SK-N-SH (cell line): Measurements from ENCODE around the gene RPS6KA2. TPM values are rescaled to one million over a fixed set of nuclear protein-coding genes. Genes with fewer than 3 reads are reported as not detected.

Source experiments
- CTCF ChIA-PET: fragments of 300-600, 350-600 bp; formaldehyde crosslinking; extraction: SDS; loops from one replicate; lab custom pipeline; 2021; lab: Yijun Ruan, JAX
- POLR2A ChIA-PET: fragments of 350-600 bp; sonication (Branson Sonifier 250); formaldehyde crosslinking; extraction: SDS; loops from one replicate; lab custom pipeline; 2020; ENCODE audit warnings: antibody characterized with exemption, inconsistent platforms; lab: Yijun Ruan, JAX
- DNase-seq: peaks from one replicate; pipeline ENCODE4 v3.0.0; 2012
- H2AFZ ChIP-seq: fragments of 200-600 bp; sonication (generic); 2 replicates; pipeline ENCODE4 v1.8.1; 2016; ENCODE audit warnings: antibody characterized with exemption, mild to moderate bottlenecking, low read depth
- H3F3A ChIP-seq: fragments of 200-600 bp; sonication (generic); replicated peaks from 2 replicates; pipeline ENCODE3; 2016; ENCODE audit warnings: antibody characterized with exemption, mild to moderate bottlenecking; ENCODE audit not compliant: insufficient read depth
- H3K27ac ChIP-seq, 2 experiments: fragments of 200-500 bp in 1 of 2; fragments of 200-600 bp in 1 of 2; sonication (Bioruptor generic) in 1 of 2; sonication (generic), shearing (Covaris generic) in 1 of 2; 2 replicates each; pipeline versions ENCODE4 v1.5.1 to v1.6.1; 2014 to 2016; ENCODE audit warnings: low read depth in 2 of 2, inconsistent platforms in 1 of 2, low read length in 1 of 2, mild to moderate bottlenecking in 1 of 2, mixed read lengths in 1 of 2
- H3K27me3 ChIP-seq: fragments of 200-600 bp; sonication (generic), shearing (Covaris generic); 2 replicates; pipeline ENCODE4 v1.6.1; 2016; ENCODE audit warnings: mixed run types; ENCODE audit not compliant: insufficient read depth
- H3K36me3 ChIP-seq, 2 experiments: fragments of 200-500 bp in 1 of 2; fragments of 200-600 bp in 1 of 2; sonication (Bioruptor generic) in 1 of 2; sonication (generic) in 1 of 2; replicated peaks in 1 of 2; 2 replicates each; pipeline versions ENCODE3 to v1.5.1; 2014 to 2016; ENCODE audit warnings: low read length in 1 of 2, mild to moderate bottlenecking in 1 of 2; ENCODE audit not compliant: insufficient read depth in 2 of 2, control insufficient read depth in 1 of 2
- H3K4me1 ChIP-seq, 2 experiments: fragments of 200-500 bp in 1 of 2; fragments of 200-600 bp in 1 of 2; sonication (Bioruptor generic) in 1 of 2; sonication (generic), shearing (Covaris generic) in 1 of 2; 2 replicates each; pipeline versions ENCODE4 v1.5.1 to v1.6.1; 2014 to 2016; ENCODE audit warnings: low read depth in 1 of 2, low read length in 1 of 2, mixed run types in 1 of 2; ENCODE audit not compliant: insufficient read depth in 2 of 2, control insufficient read depth in 1 of 2
- H3K4me2 ChIP-seq: fragments of 200-600 bp; sonication (generic), shearing (Covaris generic); 2 replicates; pipeline ENCODE4 v1.6.1; 2017; ENCODE audit warnings: mixed run types
- H3K4me3 ChIP-seq, 2 experiments: fragments of 200-500 bp in 1 of 2; fragments of 200-600 bp in 1 of 2; sonication (Bioruptor generic) in 1 of 2; sonication (generic), shearing (Covaris generic) in 1 of 2; 2 replicates each; pipeline versions ENCODE4 v1.5.1 to v1.8.1; 2014 to 2016; ENCODE audit warnings: low read depth in 2 of 2, inconsistent platforms in 1 of 2, low read length in 1 of 2, mild to moderate bottlenecking in 1 of 2, mixed read lengths in 1 of 2, moderate library complexity in 1 of 2
- H3K79me2 ChIP-seq: fragments of 200-600 bp; sonication (generic); 2 replicates; pipeline ENCODE4 v1.8.1; 2017; ENCODE audit warnings: mild to moderate bottlenecking; ENCODE audit not compliant: insufficient read depth
- H3K9ac ChIP-seq: fragments of 200-600 bp; sonication (generic); 2 replicates; pipeline ENCODE4 v1.6.1; 2017; ENCODE audit warnings: mixed run types
- H3K9me2 ChIP-seq: fragments of 200-600 bp; sonication (generic); 2 replicates; pipeline ENCODE4 v1.6.1; 2017; ENCODE audit warnings: mixed run types
- H3K9me3 ChIP-seq: fragments of 200-600 bp; sonication (generic); 2 replicates; pipeline ENCODE4 v1.6.1; 2017; ENCODE audit warnings: mixed run types, mild to moderate bottlenecking, moderate library complexity
- H4K20me1 ChIP-seq: fragments of 200-600 bp; sonication (generic); 2 replicates; pipeline ENCODE4 v1.6.1; 2017; ENCODE audit warnings: mild to moderate bottlenecking, mixed run types; ENCODE audit not compliant: insufficient read depth
- ELF1 ChIP-seq: IDR thresholded peaks from 2 replicates; pipeline ENCODE4 v1.4.0; 2012
- EP300 ChIP-seq, 2 experiments: IDR thresholded peaks; 2 replicates each; pipeline versions ENCODE4 v1.4.0 to v1.6.1; 2012; ENCODE audit warnings: borderline replicate concordance in 1 of 2, low read depth in 1 of 2, low read length in 1 of 2
- EZH2phosphoT487 ChIP-seq: fragments of 200-600 bp; sonication (generic); IDR thresholded peaks from 2 replicates; pipeline ENCODE4 v1.6.1; 2017; ENCODE audit warnings: low read depth, mixed run types, mild to moderate bottlenecking, antibody characterized with exemption, moderate library complexity, borderline replicate concordance
- FOSL2 ChIP-seq: IDR thresholded peaks from 2 replicates; pipeline ENCODE4 v1.4.0; 2012; ENCODE audit warnings: low read depth, mild to moderate bottlenecking, moderate library complexity, borderline replicate concordance
- GABPA ChIP-seq: IDR thresholded peaks from 2 replicates; pipeline ENCODE4 v1.4.0; 2012; ENCODE audit warnings: low read depth, mild to moderate bottlenecking
- JUND ChIP-seq: IDR thresholded peaks from 2 replicates; pipeline ENCODE4 v1.4.0; 2012
- MEF2A ChIP-seq: IDR thresholded peaks from 2 replicates; pipeline ENCODE4 v1.4.0; 2012; ENCODE audit warnings: low read depth, borderline replicate concordance
- MXI1 ChIP-seq: IDR thresholded peaks from 2 replicates; pipeline ENCODE4 v1.6.1; 2012; ENCODE audit warnings: mild to moderate bottlenecking, low read depth, low read length, improper control_type of control experiment
- NFIC ChIP-seq: IDR thresholded peaks from 2 replicates; pipeline ENCODE4 v1.4.0; 2012; ENCODE audit warnings: borderline replicate concordance
- RCOR1 ChIP-seq: fragments of 150-350 bp; IDR thresholded peaks from 2 replicates; pipeline ENCODE4 v1.6.1; 2017; ENCODE audit warnings: antibody characterized with exemption, low read length
- REST ChIP-seq: IDR thresholded peaks from 2 replicates; pipeline ENCODE4 v1.6.1; 2012; ENCODE audit warnings: mild to moderate bottlenecking, low read depth, low read length, moderate library complexity
- RFX5 ChIP-seq: IDR thresholded peaks from 2 replicates; pipeline ENCODE4 v1.6.1; 2012; ENCODE audit warnings: mild to moderate bottlenecking, improper control_type of control experiment, low read length
- RXRA ChIP-seq: IDR thresholded peaks from 2 replicates; pipeline ENCODE4 v1.4.0; 2012; ENCODE audit warnings: low read depth, mild to moderate bottlenecking, borderline replicate concordance
- TEAD4 ChIP-seq: IDR thresholded peaks from 2 replicates; pipeline ENCODE4 v1.4.0; 2012; ENCODE audit warnings: mild to moderate bottlenecking, borderline replicate concordance; ENCODE audit not compliant: insufficient read depth
- WGBS: methylation state at CpG from one replicate; pipeline ENCODE4 v1.1.6; 2017; ENCODE audit warnings: low lambda C conversion rate; 5-methylcytosine and 5-hydroxymethylcytosine counted together
- polyA plus RNA-seq, 3 experiments: library from polyadenylated mRNA; depleted of rRNA; stranded (reverse); fragments of >200 nt; gene quantifications; 2 replicates each; pipeline ENCODE4 v1.2.3, GENCODE V29; 2012
- TF ChIP-seq, protein P1 (sequence below): IDR thresholded peaks from 2 replicates; pipeline ENCODE4; 2012
- TF ChIP-seq, protein P2 (sequence below): fragments of 150-350 bp; IDR thresholded peaks from 2 replicates; pipeline ENCODE4 v1.6.1; 2017; ENCODE audit warnings: antibody characterized with exemption, low read length, low read depth, borderline replicate concordance
- TF ChIP-seq, protein P3 (sequence below): IDR thresholded peaks from 2 replicates; pipeline ENCODE4 v1.4.0; 2012; ENCODE audit warnings: low read depth

Gene RPS6KA2
- polyA plus RNA-seq, 1 of the 3 experiments (the other 2 are of a cell fraction): 59.5 TPM

- 89% methylated on average over 11 of the region's 11 CpGs for WGBS
Observed at GRCh38 chr6:166612471-166612881, 14.6 kb downstream of the RPS6KA2 start.

More at GRCh38 chr6:166612471-166612881, 14.6 kb downstream of the RPS6KA2 start:
- H3K4me1 ChIP-seq: peaks cover 0 to 53% of the 10 kb centered on the region in 2 experiments; a peak in 1 of 4 replicates
- ChIA-PET POLR2A (no interaction called here), CTCF (interaction anchor here (0.9 to 2.1 kb wide), 3 partner anchors 19 to 177 kb away, joined by 4 to 7 read pairs (median 4); no protein-coding TSS in a partner anchor)
- peaks cover 3% of the 10 kb centered on the region for H3F3A ChIP-seq
- H3K4me2 ChIP-seq: no peak overlapping the region
- H3K4me3 ChIP-seq: no peak overlapping the region
- H3K27me3 ChIP-seq: no peaks in the 10 kb centered on the region
- H4K20me1 ChIP-seq: peaks cover 11% of the 10 kb centered on the region; the same call in 1 of the 2 replicates
- H3K79me2 ChIP-seq: peaks cover 93% of the 10 kb centered on the region
- DNase-seq: no peak
- TF ChIP-seq ELF1: no peak
- no peak for TF ChIP-seq RXRA
- TF ChIP-seq, protein P1, sequence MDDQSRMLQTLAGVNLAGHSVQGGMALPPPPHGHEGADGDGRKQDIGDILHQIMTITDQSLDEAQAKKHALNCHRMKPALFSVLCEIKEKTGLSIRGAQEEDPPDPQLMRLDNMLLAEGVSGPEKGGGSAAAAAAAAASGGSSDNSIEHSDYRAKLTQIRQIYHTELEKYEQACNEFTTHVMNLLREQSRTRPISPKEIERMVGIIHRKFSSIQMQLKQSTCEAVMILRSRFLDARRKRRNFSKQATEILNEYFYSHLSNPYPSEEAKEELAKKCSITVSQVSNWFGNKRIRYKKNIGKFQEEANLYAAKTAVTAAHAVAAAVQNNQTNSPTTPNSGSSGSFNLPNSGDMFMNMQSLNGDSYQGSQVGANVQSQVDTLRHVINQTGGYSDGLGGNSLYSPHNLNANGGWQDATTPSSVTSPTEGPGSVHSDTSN: no peak
- no peak for TF ChIP-seq RFX5
- no peak for TF ChIP-seq TEAD4
- TF ChIP-seq NFIC: no peak
- TF ChIP-seq JUND: no peak
- TF ChIP-seq, protein P2, sequence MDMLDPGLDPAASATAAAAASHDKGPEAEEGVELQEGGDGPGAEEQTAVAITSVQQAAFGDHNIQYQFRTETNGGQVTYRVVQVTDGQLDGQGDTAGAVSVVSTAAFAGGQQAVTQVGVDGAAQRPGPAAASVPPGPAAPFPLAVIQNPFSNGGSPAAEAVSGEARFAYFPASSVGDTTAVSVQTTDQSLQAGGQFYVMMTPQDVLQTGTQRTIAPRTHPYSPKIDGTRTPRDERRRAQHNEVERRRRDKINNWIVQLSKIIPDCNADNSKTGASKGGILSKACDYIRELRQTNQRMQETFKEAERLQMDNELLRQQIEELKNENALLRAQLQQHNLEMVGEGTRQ: no peak
- TF ChIP-seq GABPA: no peak
- TF ChIP-seq EZH2phosphoT487: no peak
- TF ChIP-seq MEF2A: no peak
- no peak for TF ChIP-seq FOSL2
- TF ChIP-seq EP300 (IDR thresholded peaks at IDR 0.05; ENCODE audit: borderline replicate concordance in 1 of 2, low read depth in 1 of 2, low read length in 1 of 2): no peak
- no peak for TF ChIP-seq RCOR1
- no peak for TF ChIP-seq MXI1
- no peak for TF ChIP-seq REST
- TF ChIP-seq, protein P3, sequence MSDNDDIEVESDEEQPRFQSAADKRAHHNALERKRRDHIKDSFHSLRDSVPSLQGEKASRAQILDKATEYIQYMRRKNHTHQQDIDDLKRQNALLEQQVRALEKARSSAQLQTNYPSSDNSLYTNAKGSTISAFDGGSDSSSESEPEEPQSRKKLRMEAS: no peak
- H3K36me3 ChIP-seq: peaks cover 21 to 28% of the 10 kb centered on the region in 2 experiments
- no peak overlapping the region; a peak in 1 of 4 replicates for H3K27ac ChIP-seq
- H2AFZ ChIP-seq: no peak overlapping the region
- H3K9me2 ChIP-seq: no peaks in the 10 kb centered on the region
- no peak overlapping the region for H3K9ac ChIP-seq
- H3K9me3 ChIP-seq: no peaks in the 10 kb centered on the region
